Left renal pelvis (tissue), 4 donors: ENCODE data around the gene NEIL3. TPM values are rescaled to one million over a fixed set of nuclear protein-coding genes. Genes with fewer than 3 reads are reported as not detected.

ENCODE experiments used
- DNase-seq, 4 donors: peaks; one replicate each; pipeline ENCODE4 v3.0.0-alpha.2; 2013; ENCODE audit warnings: low read depth in 4 of 4, low spot score in 3 of 4
- polyA plus RNA-seq, 4 donors: library from polyadenylated mRNA; unstranded; fragments of 120-200 nt; gene quantifications; one replicate each; pipeline ENCODE4 v1.2.1, GENCODE V29; 2013; ENCODE audit not compliant: insufficient read length in 4 of 4

Gene NEIL3
- polyA plus RNA-seq, 4 donors = 5.2 to 7.7 (median 6.1) TPM

DNA sequence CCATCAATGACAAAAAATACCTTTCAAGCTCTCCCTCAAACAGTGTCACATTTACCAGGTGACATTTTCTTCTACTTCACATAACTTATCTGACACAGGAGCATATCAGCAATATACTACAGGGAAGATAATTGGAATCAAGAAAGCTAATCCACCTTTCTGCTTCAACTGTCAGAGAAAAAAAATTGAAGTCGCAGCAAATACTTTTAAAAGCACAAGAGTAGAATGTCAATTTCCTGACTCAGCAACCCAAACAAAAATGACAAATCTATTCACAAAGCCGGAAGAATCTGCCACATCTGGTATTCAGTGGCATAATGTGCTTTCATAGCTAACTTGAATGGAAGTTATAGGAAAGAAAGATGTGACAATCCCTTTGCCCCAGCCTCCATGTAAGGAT lies 95.8 kb downstream of the NEIL3 start:
- no peak for DNase-seq

GRCh38 chr4:177408023-177408422 lies 98.3 kb downstream of the NEIL3 start:
- no peak for DNase-seq

GRCh38 chr4:177410566-177410965 lies 100.9 kb downstream of the NEIL3 start:
- DNase-seq = no peak

GRCh38 chr4:177411996-177412395 lies 102.3 kb downstream of the NEIL3 start:
- no peak for DNase-seq

Other genes starting within 250 kb of the NEIL3 start
- 10 to 100 TPM in 3 of 4 donors, 1 to 10 TPM in 1; 8.3 to 34.8 (median 33.4) TPM for gene AGA, start 132.6 kb downstream of the NEIL3 start, polyA plus RNA-seq